GM21737 (cell line): Measurements from ENCODE around the gene CUL4A.
"Not testable (repeated sequence)": the region's sequence is repeated elsewhere in the genome, so short reads cannot be mapped to it uniquely, and the experiment has no call there.

Experiments used
- ATAC-seq: cut with Tn5 transposase; IDR thresholded peaks from one replicate; pipeline ENCODE4 v1.9.1; 2021; ENCODE audit warnings: mild to moderate bottlenecking, moderate library complexity; ENCODE audit not compliant: unreplicated experiment

The CUL4A gene

GRCh38 chr13:113209336-113209758, at the start of gene CUL4A:
TSS of gene CUL4A (plus strand) at chr13:113209613. CDS start at chr13:113209628, 15 bp downstream.
- peak; percentile 38 for ATAC-seq

DNA sequence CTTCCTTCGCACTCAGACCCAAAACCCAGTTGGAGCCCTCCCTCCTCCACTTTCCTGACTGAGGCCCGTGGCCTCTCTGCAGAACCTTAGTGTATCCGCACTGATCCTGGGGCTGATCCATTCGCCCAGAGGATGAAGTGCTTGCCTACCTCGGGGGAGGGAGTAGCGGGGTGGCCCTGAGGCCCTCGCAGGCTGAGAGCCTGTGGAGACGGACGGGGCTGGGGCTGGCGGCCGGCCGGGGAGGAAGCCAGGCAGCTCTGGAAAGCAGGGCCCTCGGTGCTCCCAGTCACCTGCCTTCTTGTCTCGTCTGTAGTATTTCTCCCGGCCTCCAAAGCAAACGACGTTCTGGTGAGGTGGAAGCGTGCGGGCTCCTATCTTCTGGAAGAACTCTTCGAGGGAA, 49.7 kb upstream of the CUL4A start:
- ATAC-seq, result no peak

GRCh38 chr13:113160983-113161382, 48.4 kb upstream of the CUL4A start:
- no peak for ATAC-seq

GRCh38 chr13:113161433-113161832, 48.0 kb upstream of the CUL4A start:
- no peak for ATAC-seq

DNA sequence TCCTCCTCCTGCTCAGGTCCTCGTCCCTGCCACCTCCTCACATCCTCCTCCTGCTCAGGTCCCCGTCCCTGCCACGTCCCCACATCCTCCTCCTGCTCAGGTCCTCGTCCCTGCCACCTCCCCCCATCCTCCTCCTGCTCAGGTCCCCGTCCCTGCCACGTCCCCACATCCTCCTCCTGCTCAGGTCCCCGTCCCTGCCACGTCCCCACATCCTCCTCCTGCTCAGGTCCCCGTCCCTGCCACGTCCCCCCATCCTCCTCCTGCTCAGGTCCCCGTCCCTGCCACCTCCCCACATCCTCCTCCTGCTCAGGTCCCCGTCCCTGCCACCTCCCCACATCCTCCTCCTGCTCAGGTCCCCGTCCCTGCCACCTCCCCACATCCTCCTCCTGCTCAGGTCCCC, 47.4 kb upstream of the CUL4A start:
- ATAC-seq, result not testable (repeated sequence)

DNA sequence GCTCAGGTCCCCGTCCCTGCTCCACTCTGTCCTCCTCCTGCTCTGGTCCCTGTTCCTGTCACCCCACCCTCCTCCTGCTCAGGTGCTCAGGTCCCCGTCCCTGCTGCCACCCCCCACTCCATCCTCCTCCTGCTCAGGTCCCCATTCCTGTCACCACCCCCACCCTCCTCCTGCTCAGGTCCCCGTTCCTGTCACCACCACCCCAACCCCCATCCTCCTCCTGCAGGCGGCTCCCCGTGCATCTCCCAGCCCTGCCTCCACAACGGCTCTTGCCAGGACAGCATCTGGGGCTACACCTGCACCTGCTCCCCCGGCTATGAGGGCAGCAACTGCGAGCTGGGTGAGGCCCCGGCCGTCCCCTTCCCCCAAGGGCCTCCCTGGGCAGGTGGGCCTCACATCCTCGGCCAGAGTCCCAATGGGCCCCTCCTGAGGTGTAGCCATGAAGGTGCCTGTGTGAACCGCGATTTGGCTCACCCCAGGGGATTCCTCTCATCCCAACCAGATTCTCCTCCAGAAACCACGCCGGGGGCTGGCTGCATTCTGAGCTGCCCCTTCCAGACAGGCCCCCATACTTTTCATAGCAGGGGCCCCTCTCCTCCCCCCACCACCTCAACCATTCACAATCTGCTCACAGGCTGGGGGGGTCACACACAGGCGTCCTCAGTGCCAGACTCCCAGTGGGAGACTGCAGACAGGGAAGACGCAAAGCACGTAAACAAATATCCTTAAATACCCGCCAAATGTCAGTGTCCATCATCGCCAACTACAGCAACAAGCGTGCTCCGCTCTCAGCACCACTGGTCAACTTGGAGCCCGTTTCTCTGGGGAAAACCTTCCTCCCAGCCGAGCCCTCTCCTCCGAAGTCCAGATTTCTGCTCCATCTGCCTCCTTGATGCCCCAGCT, 46.4 kb upstream of the CUL4A start:
- no peak for ATAC-seq

GRCh38 chr13:113164492-113164891, 44.9 kb upstream of the CUL4A start:
- ATAC-seq, result no peak

GRCh38 chr13:113166266-113166665, 43.1 kb upstream of the CUL4A start:
- no peak for ATAC-seq

DNA sequence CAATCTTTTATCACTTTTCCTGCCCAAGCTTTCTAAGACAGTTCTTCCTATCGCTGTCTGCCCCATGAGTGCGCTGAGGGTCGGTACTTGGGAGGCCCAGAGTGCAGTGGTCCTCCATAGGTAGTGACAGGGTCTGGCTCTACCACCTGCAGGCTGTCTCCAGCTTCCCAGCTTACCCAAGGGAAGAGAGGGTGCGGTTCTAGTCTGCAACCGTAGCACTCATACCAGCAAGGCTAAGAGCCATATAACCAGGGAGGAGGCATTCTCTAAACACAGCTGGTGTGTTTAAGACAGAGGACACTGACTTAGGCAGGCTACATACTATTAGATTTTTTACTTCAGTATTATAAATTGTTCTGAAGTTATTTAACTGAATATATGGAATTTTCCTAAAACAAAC, 42.7 kb upstream of the CUL4A start:
- ATAC-seq, result no peak

GRCh38 chr13:113167155-113167554, 42.3 kb upstream of the CUL4A start:
- no peak for ATAC-seq

- ATAC-seq, result no peak
Observed at GRCh38 chr13:113167575-113167974, 41.8 kb upstream of the CUL4A start.

DNA sequence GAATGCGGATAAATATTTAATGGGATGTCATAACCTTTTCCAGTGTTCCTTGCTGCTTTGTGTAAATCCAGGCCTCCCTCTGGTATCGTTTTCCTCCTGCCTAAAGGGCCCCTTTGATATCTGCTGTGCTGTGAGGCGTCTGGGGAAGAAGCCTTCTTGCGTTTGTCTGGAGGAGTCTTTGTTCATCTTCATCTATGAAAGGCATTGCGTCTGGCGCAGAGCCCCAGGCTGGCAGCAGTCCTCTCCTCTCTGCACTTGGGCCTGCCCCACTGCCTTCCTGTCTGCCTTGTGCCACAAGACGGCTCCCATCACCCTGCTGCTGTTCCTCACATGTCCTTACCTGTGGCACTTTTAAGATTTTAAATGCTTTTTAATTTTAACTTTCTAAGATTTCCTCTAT, 41.2 kb upstream of the CUL4A start:
- ATAC-seq, result no peak

GRCh38 chr13:113169277-113170272, 39.8 kb upstream of the CUL4A start:
- ATAC-seq, result no peak

DNA sequence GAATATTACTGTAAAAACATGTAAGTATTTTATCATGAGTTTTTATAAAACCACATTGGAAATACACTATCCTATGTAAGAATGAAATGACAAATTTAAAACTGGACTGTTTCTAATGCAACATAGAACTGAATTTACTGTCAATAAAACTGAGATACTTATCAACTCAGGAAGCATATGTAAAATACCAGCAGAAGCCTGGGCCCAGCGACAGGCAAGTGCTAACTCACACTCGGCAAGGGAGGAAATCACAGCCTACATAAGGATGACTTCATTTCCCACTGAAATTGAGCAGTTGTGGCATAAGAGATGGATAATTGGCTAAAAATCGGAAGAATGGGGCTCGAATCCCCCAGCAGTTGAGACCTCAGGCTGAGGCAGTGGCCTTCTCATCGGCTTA, 38.9 kb upstream of the CUL4A start:
- no peak for ATAC-seq

DNA sequence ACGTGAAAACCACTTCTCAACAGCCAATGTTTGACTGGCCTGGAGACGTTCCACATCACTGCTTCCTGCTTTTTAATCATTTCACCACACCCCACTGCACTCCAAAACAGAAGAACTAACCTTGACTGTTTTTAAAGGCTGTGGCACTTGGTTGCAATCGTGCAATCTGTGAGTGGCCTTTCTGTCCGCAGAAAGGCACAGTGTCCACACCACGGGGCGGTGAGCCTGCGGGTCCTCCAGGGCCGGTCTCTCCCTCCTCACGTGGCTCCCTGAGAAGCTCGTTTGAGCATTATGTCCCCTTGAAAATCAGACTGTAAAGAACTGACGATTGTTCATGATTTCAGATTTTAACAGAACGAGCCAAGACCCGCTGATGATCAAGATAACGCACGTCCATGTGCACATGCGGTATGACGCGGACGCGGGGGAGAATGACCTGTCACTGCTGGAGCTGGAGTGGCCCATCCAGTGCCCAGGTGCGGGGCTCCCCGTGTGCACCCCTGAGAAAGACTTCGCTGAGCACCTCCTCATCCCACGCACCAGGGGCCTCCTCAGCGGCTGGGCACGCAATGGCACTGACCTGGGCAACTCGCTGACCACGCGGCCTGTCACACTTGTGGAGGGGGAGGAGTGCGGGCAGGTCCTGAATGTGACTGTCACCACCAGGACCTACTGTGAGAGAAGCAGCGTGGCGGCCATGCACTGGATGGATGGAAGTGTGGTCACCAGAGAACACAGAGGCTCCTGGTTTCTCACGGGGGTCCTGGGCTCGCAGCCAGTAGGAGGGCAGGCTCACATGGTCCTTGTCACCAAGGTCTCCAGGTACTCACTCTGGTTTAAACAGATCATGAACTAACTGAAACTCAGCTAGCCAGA, 37.9 kb upstream of the CUL4A start:
- no peak for ATAC-seq

DNA sequence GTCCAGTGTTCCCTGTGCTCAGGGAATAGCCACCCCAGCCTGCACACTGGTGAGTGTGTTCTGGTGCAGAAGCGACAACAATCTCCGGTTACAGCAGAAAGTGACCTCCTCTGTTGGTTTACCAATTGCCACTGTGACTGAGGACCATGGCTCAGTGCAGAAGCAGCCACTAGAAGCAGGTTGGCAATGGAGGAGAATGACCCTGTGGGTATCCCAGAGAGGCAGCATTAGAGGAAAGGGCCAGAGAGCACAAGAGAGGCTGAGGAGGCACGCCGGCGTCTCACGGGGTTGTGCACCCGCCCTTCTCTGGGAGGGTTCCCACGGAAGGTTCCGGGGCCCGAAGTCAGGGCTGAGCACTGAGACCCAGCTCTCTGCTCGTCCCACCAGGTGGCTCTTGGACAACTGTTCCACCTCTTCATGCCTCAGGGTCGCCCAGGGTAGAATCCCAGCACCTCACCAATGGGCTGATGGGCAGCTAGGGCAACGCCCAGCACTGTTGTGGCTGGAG, 36.9 kb upstream of the CUL4A start:
- no peak for ATAC-seq

DNA sequence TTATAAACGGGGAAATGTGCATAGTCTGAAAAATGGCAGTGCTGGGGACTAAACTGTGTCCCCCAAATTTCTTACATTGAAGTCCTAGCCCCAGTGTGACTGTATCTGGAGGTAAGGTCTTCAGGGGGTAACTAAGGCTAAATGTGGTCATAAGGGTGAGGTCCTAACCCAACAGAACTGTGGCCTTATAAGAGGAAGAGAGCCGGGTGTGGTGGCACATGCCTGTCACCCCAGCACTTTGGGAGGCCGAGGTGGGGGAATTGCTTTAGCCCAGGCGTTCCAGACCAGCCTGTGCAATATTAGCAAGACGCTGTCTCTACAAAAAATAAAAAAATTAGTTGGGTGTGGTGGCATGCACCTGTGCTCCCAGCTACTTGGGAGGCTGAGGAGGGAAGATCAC, 33.1 kb upstream of the CUL4A start:
- no peak for ATAC-seq

GRCh38 chr13:113176822-113177221, 32.6 kb upstream of the CUL4A start:
- ATAC-seq, result no peak

GRCh38 chr13:113178070-113178895, 31.1 kb upstream of the CUL4A start:
- no peak for ATAC-seq

- ATAC-seq, result no peak
Observed at GRCh38 chr13:113178896-113179167, 30.6 kb upstream of the CUL4A start.
